ENCODE measurements around the gene ACVR2B.

- TF ChIP-seq CTCF (IDR thresholded peaks at IDR 0.05; ENCODE audit: low read depth, low read length) (no peak), EZH2phosphoT487 (IDR thresholded peaks at IDR 0.05; ENCODE audit: low read depth) (no peak)
These were observed 36.1 kb downstream of the ACVR2B start for GRCh38 chr3:38489766-38490165.
